Measurements from ENCODE around the gene THRB.

- no peak for TF ChIP-seq CTCF (IDR thresholded peaks at IDR 0.05; ENCODE audit: low read length)
- TF ChIP-seq EZH2 (IDR thresholded peaks at IDR 0.05; ENCODE audit: borderline replicate concordance, low read length), result no peak
Observed at GRCh38 chr3:24117508-24117907, 377.1 kb downstream of the THRB start.
